Measurements from ENCODE around the gene HOMER1.

HOMER1 gene

DNA sequence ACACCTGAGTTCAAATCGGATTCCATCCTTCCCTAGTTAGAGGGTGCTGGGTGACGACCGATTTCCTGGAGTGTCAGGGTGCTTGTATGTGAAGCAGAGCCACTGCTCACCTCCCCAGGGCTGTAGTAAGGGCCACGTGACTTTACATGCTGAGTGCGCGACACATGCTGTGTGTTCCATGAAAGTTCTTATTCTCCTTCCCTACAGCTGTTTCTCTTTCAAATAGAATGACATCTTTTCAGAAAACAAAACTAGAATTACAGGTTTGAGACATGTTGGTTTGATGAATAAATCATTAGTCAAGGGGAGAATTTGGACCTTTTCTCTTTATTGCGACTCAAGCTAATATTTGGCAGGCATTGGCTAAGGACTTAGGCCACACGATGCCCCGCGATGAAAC lies 164.9 kb downstream of the HOMER1 start:
- Histone ChIP-seq H3K27ac (ENCODE audit: low read length) (no peak overlapping the region), H3K4me3 (ENCODE audit: low read length) (no peak overlapping the region), H3K4me1 (ENCODE audit: control insufficient read depth, low read depth, low read length) (no peaks in the 10 kb centered on the region), H3K9me3 (ENCODE audit: control insufficient read depth, low read depth, low read length) (peaks cover 3% of the 10 kb centered on the region), H3K9ac (ENCODE audit: low read length) (no peak overlapping the region), H3K27me3 (ENCODE audit: control insufficient read depth, insufficient read depth, low read length) (no peaks in the 10 kb centered on the region), H3K36me3 (ENCODE audit: control insufficient read depth, low read depth, low read length) (no peaks in the 10 kb centered on the region)

DNA sequence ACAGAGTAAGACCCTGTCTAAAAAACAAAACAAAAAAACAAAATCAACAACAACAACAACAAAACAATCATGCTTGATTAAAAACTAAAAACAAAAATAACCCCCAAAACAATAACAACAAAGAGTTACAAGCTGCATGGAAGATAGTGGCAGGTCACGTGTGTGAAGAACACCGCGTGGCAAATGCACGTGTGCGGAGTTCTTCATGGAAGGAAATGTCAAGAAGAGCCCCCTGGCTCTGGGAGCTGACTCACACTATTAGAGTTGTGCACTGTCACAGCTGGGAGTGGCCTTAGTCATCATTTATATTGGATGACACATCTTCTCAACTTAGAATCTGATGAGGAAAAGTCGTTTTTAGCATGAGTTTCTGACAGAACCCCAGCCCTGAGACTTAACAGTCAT lies 167.5 kb downstream of the HOMER1 start:
- H3K27me3 ChIP-seq (ENCODE audit: control insufficient read depth, insufficient read depth, low read length), result no peaks in the 10 kb centered on the region
- no peak overlapping the region for H3K4me3 ChIP-seq (ENCODE audit: low read length)
- no peak overlapping the region for H3K9ac ChIP-seq (ENCODE audit: low read length)
- no peaks in the 10 kb centered on the region for H3K36me3 ChIP-seq (ENCODE audit: control insufficient read depth, low read depth, low read length)
- H3K27ac ChIP-seq (ENCODE audit: low read length), result no peak overlapping the region
- H3K4me1 ChIP-seq (ENCODE audit: control insufficient read depth, low read depth, low read length), result no peaks in the 10 kb centered on the region
- H3K9me3 ChIP-seq (ENCODE audit: control insufficient read depth, low read depth, low read length), result no peaks in the 10 kb centered on the region

DNA sequence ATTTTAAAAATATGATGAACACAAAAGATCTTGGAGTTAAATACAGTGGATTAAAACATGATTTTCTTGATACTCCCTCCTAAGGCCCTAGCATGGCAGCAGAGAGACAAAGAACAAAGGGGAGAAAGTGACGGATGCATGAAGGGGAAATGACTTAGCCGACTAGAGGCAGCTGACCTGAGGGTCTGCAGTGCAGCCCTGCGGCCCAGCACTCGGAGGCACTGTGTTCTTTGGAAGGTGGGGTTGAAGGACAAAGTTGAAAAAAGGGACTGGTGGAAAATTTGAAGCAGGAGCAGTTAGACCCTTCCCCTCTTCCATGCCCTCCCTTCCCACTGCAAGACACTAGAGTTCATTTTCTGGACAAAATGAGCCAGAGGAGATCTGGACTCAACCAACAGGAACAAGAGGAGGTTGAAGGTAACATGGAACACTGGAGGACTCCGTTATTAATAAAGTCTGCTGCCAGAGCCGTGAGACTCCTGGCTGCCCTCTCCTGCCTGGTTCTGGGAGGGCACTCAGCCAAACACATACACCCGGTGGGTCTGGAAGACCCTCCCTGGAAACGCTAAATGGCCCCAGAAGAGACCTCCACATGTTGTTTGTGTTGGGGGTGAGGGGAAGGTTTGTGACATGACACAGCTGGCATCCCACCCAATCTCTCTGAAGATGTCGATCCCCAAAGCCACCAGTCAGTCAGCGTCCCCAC lies 179.9 kb downstream of the HOMER1 start:
- no peak overlapping the region for H3K27ac ChIP-seq (ENCODE audit: low read length)
- H3K4me3 ChIP-seq (ENCODE audit: low read length), result no peak overlapping the region
- H3K9ac ChIP-seq (ENCODE audit: low read length), result no peak overlapping the region
- H3K4me1 ChIP-seq (ENCODE audit: control insufficient read depth, low read depth, low read length), result no peaks in the 10 kb centered on the region
- no peaks in the 10 kb centered on the region for H3K27me3 ChIP-seq (ENCODE audit: control insufficient read depth, insufficient read depth, low read length)
- no peaks in the 10 kb centered on the region for H3K9me3 ChIP-seq (ENCODE audit: control insufficient read depth, low read depth, low read length)
- no peaks in the 10 kb centered on the region for H3K36me3 ChIP-seq (ENCODE audit: control insufficient read depth, low read depth, low read length)

DNA sequence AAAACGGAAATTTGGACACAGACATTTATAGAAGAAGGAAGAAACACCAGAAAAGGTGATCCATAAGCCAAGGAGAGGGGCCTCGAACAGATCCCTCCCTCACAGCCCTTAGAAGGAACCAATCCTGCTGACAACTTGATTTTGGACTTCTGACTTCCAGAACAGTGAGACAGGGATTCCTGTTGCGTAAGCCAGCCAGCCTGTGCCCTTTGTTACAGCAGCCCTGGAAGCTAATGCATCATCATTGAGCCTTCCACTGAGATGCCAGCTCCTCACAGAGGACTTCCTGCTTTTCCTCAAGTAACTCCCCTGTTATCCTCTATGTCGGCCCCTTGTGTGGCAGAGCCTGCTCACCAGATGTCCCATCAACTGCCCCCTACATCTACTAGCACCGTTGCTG lies 183.9 kb downstream of the HOMER1 start:
- Histone ChIP-seq H3K36me3 (ENCODE audit: control insufficient read depth, low read depth, low read length) (no peaks in the 10 kb centered on the region), H3K4me1 (ENCODE audit: control insufficient read depth, low read depth, low read length) (no peaks in the 10 kb centered on the region), H3K27ac (ENCODE audit: low read length) (no peak overlapping the region), H3K4me3 (ENCODE audit: low read length) (no peak overlapping the region), H3K9me3 (ENCODE audit: control insufficient read depth, low read depth, low read length) (no peaks in the 10 kb centered on the region), H3K27me3 (ENCODE audit: control insufficient read depth, insufficient read depth, low read length) (no peaks in the 10 kb centered on the region), H3K9ac (ENCODE audit: low read length) (no peak overlapping the region)

DNA sequence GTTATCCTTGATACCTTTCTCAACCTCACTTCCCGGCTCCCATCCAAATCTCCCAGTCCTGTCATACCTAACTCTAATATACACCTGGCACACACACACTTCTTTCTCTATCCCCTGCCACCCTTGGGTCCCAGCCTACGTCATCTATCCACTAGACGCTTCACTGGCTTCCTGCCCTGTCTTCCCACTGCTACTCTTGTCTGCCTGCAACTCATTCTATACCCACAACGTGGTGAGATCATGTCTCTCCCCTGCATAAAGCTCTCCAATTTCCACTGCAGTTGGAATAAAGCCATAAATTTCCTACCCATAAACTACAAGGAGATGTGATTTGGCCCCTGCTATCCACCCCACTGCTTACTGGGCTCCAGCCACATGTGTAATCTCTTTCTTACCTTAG lies 184.5 kb downstream of the HOMER1 start:
- no peaks in the 10 kb centered on the region for H3K4me1 ChIP-seq (ENCODE audit: control insufficient read depth, low read depth, low read length)
- H3K9me3 ChIP-seq (ENCODE audit: control insufficient read depth, low read depth, low read length), result no peaks in the 10 kb centered on the region
- H3K27ac ChIP-seq (ENCODE audit: low read length), result no peak overlapping the region
- no peaks in the 10 kb centered on the region for H3K27me3 ChIP-seq (ENCODE audit: control insufficient read depth, insufficient read depth, low read length)
- H3K36me3 ChIP-seq (ENCODE audit: control insufficient read depth, low read depth, low read length), result no peaks in the 10 kb centered on the region
- H3K9ac ChIP-seq (ENCODE audit: low read length), result no peak overlapping the region
- no peak overlapping the region for H3K4me3 ChIP-seq (ENCODE audit: low read length)

Measured in iPS-18a (cell line).